NCI-H2029 treated with DMSO at 0.1 percent for 48 hours (cell line): ENCODE measurements around the gene P2RX3.
A peak's percentile ranks its signal among the peaks of the same experiment; 100 is the strongest.
"Not testable (repeated sequence)": the region's sequence is repeated elsewhere in the genome, so short reads cannot be mapped to it uniquely, and the experiment has no call there.

ENCODE experiments used
- DNase-seq: peaks from one replicate; lab custom pipeline; 2025; lab: John Stamatoyannopoulos, UW

P2RX3 gene

GRCh38 chr11:57349491-57350274 lies 11.5 kb downstream of the P2RX3 start:
- no peak for DNase-seq

- no peak for DNase-seq
Observed at GRCh38 chr11:57353036-57353435, 14.9 kb downstream of the P2RX3 start.

- DNase-seq: no peak
Observed at GRCh38 chr11:57353446-57353845, 15.3 kb downstream of the P2RX3 start.

- DNase-seq: no peak
Observed at GRCh38 chr11:57353852-57354251, 15.7 kb downstream of the P2RX3 start.

DNA sequence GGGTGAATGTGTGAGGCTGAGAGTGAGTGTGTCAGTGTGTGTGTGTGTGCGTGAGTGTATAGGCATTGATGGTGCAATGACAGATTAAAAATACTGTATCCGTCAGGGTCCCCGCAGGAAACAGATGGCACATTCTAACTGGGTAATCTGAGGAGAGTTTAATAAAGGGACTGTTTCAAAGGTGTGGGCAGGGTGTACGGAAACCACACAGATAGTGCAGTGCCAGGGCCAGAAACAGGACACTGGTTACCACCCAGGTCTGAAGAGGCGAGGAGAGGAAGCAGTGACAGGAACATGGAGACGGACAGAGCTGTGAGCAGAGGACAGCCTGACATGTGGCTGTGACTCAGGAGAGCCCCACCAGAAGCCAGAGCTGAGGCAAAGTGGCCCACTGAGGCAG lies 16.5 kb downstream of the P2RX3 start:
- no peak for DNase-seq

DNA sequence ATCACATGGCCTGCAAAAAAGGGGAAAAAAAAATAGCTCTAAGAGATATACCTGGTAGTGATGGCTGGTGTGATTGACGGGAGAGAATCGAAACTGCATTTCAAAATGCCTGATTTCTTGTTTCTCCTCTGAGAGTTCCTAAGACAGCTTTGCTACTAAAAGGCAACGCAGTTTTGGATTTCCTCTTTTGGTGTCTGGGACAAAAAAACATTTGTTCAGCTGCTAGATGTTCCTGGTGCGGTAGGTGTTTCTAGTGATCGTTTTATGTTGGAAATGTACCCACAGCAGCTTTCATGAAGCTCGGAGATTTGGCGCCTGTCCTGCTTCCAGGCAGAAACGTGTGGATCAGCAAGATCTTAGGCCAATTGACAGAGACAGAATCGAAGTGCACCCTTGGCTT lies 18.1 kb downstream of the P2RX3 start:
- DNase-seq: no peak

DNA sequence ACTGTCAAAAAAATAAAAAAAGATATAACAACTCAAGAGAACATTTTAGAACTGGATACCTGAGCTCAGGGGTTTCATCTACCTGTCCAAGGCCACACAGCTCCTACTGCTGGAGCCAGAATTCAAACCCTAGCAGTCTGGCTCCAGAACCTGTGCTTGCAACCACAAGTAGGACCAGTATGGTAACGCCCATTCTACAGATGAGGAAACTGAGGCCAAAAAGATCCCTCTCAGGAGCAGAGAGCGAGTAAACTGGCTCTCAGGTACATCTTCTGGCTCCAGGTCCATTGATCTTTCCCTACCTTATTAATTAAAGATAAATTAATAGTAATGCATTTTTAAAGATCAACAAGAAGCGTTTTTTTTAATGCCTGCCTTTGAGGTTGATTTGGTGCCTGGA lies 19.2 kb downstream of the P2RX3 start:
- no peak for DNase-seq

DNA sequence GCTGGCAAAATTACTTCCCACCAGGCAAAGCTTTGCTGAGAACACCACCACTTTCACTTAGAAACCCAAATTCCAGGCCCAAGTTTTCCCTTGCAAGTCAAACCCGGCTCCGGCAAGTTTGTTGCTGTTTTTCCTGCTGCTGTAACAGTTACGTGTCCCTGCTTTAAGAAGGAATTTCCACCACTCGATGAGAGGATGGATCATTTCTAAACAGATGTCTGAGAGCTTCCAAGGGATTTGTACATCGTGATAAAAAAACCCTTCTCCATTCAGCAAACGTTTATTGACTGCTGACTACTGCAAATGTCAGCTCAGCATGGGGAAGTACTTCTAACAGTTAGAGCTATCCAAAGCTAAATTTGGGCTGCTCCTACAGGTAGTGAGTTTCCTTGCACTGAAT lies 19.7 kb downstream of the P2RX3 start:
- no peak for DNase-seq

DNA sequence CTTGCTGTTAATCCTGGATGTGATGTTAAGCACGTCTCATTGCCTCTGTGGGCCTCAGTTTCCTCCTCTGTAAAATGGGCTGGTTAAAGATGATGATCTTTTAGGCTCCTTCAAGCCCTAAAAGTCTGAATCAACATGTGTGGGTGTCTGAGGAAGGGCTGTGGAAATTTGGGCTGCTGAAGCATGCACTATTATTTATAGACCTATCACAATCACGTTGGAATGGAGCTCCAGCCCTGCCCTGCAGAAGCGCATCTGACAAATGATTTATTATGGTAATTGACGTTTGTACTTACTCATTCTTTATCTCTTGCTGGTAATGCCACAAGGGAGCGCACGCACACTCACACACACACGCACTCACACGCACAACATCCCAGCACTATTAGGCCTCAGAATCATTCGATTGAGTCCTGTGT lies 20.4 kb downstream of the P2RX3 start:
- no peak for DNase-seq

GRCh38 chr11:57358991-57359390 lies 20.8 kb downstream of the P2RX3 start:
- DNase-seq: no peak

- no peak for DNase-seq
Observed at GRCh38 chr11:57359396-57359795, 21.2 kb downstream of the P2RX3 start.

GRCh38 chr11:57359896-57360690 lies 21.9 kb downstream of the P2RX3 start:
- DNase-seq: no peak

GRCh38 chr11:57360991-57361390 lies 22.8 kb downstream of the P2RX3 start:
- no peak for DNase-seq

- not testable (repeated sequence) for DNase-seq
Observed at GRCh38 chr11:57361420-57361819, 23.3 kb downstream of the P2RX3 start.

GRCh38 chr11:57361926-57362325 lies 23.8 kb downstream of the P2RX3 start:
- DNase-seq: peak; percentile 20

GRCh38 chr11:57363131-57364080 lies 25.3 kb downstream of the P2RX3 start:
- no peak for DNase-seq

DNA sequence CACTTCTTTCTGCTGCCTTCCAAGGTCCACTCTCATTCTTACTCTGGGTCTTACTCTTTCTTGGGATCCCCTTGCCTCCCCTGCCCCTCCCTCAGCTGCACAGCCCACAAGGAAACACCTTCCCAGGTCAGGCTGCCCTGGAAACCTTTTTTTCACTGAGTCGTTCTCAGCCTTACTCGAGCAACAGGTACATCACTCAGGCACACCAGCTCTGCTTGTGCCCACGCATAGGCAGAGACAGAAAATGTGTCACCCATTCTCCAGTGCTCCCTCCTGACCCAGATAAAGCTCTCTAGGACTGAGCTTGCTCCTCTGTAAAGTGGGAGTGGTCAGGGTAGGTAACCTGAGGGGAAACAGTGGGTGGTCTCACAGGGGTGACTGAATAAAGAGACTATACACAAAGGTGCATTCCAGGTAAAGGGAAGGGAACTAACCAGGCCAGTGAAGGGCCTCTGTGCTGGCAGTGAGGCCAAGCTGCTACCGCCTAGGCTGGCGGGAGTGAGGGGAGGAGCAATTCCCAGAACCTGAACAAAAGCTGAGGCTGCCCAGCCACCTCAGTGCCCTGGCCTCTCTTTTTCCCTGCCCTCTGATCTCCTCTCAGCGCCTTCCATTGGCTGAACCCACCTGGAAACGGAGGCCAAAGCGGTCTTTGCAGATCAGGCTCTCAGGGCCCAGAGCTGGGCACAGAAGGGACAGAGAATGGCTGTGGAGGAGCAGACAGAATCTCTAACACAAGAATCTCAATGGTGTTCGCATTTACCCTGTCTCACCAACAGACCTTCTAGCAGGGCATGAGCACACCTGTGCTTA lies 26.9 kb downstream of the P2RX3 start:
- no peak for DNase-seq

GRCh38 chr11:57368106-57368844 lies 30.1 kb downstream of the P2RX3 start:
- DNase-seq: peak; percentile 57

- DNase-seq: no peak
Observed at GRCh38 chr11:57368845-57369232, 30.7 kb downstream of the P2RX3 start.

DNA sequence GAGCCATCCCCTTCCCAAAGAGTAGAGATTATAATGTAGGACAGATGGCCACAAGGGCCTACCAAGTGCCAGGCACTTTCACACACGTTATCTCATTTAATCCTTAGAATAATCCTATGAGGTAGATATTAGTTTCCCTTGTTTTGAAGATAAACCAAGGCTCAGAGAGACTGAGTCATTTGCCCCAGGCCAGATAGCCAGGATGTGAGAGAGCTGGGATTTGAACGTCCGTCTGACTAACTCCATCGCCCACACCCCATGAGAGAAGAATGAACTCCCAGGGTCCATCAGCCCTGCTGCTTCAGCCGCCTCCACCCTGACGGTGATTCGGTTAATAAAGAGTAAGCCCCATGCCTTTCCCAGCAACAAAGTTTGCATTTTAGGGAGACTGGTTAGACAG lies 32.1 kb downstream of the P2RX3 start:
- no peak for DNase-seq

DNA sequence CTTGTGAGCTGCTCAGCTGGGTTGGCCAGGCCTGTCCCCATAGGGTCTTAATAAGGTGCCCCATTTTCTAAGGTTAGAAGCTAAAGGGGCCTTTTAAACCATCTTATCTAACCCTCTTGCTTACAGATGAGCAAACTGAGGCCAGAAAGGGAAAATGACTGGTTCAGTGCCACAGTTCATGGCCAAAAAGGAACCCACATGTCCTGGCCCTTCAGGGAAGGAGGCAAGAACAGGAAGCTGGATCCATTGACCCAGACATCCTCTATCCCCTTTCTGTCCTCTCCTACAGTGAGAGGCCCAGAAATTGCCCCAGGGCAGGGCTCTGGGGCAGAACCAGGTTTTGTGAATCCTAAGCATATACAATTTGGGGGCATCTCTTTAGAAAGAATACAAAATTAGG lies 32.8 kb downstream of the P2RX3 start:
- no peak for DNase-seq
